Ovary (tissue), 9 donors: ENCODE results near the gene ZMYM4. TPM values are rescaled to one million over a fixed set of nuclear protein-coding genes. Genes with fewer than 3 reads are reported as not detected.

Experiments
- DNase-seq, 5 donors: peaks; one replicate each; pipeline ENCODE4 v3.0.0-alpha.2; 2019 to 2020
- H3K27ac ChIP-seq, 2 donors: fragments of 200-600 bp; one replicate each; pipeline versions ENCODE4 v1.5.1 to v1.8.0; 2019 to 2022
- H3K27me3 ChIP-seq: fragments of 200-600 bp; one replicate; pipeline ENCODE4 v1.8.0; 2022
- H3K36me3 ChIP-seq: fragments of 200-600 bp; sonication (generic); one replicate; pipeline ENCODE4 v1.5.1; 2019
- H3K4me1 ChIP-seq: one replicate; pipeline ENCODE4 v1.8.1; 2013; ENCODE audit warnings: mild to moderate bottlenecking, moderate library complexity; ENCODE audit not compliant: insufficient read depth
- H3K4me3 ChIP-seq: fragments of 200-600 bp; sonication (generic); one replicate; pipeline ENCODE4 v1.5.1; 2017
- H3K9me3 ChIP-seq, 2 donors: fragments of 200-600 bp in 1 of 2; sonication (generic) in 1 of 2; one replicate each; pipeline versions ENCODE4 v1.5.1 to v1.8.1; 2013 to 2019; ENCODE audit warnings: mild to moderate bottlenecking in 1 of 2, moderate library complexity in 1 of 2
- CTCF ChIP-seq, 3 donors: fragments of 450-650 bp in 2 of 3; fragments of 200-600 bp in 1 of 3; IDR thresholded peaks; one replicate each; pipeline versions ENCODE4 v1.5.1 to v1.8.0; 2016 to 2022; ENCODE audit warnings: antibody characterized with exemption in 3 of 3, mild to moderate bottlenecking in 1 of 3
- EP300 ChIP-seq: sonication (generic); formaldehyde crosslinking; IDR thresholded peaks from one replicate; pipeline ENCODE4 v1.6.1; 2017; ENCODE audit warnings: antibody characterized with exemption
- POLR2A ChIP-seq: fragments of 450-650 bp; IDR thresholded peaks from one replicate; pipeline ENCODE4 v1.6.1; 2017; ENCODE audit warnings: antibody characterized with exemption, mild to moderate bottlenecking, moderate library complexity
- WGBS, 3 donors: extraction: QIAGEN DNeasy Blood & Tissue Kit in 1 of 3; methylation state at CpG; one replicate each; pipeline versions ENCODE4 v1.1.5 to v1.1.7; 2013 to 2017; 5-methylcytosine and 5-hydroxymethylcytosine counted together
- intact Hi-C, 4 donors: fragments of 100-400 bp; cut with DNase I; formaldehyde crosslinking; loops; one replicate each; pipeline versions ENCODE4 v1.11.0 to v1.15.1; 2022 to 2023
- polyA plus RNA-seq, 2 donors: library from polyadenylated mRNA; stranded (reverse); fragments of 200-250 nt in 1 of 2; fragments of 350-450 nt in 1 of 2; fragmentation: Illumina TruSeq in 1 of 2; extraction: RNeasy Lipid Tissue Mini Kit (QIAGEN cat#74804) in 1 of 2; gene quantifications; one replicate each; pipeline ENCODE4 v1.2.3, GENCODE V29; 2013 to 2014
- total RNA-seq, 7 donors: library from RNA; depleted of rRNA in 2 of 7; stranded (reverse); fragments of >200 nt in 2 of 7; fragmentation: NEBNext Ultra II Directional in 3 of 7; extraction: Animal tissue kit (Norgen Biotek cat#: 25700) in 3 of 7; gene quantifications; one replicate each; pipeline versions ENCODE4 v1.1.0 to v1.2.4, GENCODE V29; 2016 to 2023
- donor health status: DM: no; HTN: no; CAD: no; lungs with moderate emphysema.
- donor health status: DM: no; HTN: no; CAD: no.
- donor health status: Bipolar disorder and iron deficiency.
- donor health status: DM: yes; HTN: yes; CAD: no.
- donor health status: DM: no; HTN: no; CAD: no.
- donor health status: DM: yes; HTN: yes; CAD: no.

The ZMYM4 gene
- total and polyA plus RNA-seq, 9 donors = 15.9 to 77.2 (median 52.2) TPM

- Histone ChIP-seq H3K4me3 (no peak overlapping the region), H3K27me3 (no peaks in the 10 kb centered on the region), H3K9me3 (no peaks in the 10 kb centered on the region), H3K4me1 (no peaks in the 10 kb centered on the region), H3K36me3 (no peaks in the 10 kb centered on the region), H3K27ac (no peak overlapping the region)
- DNase-seq = no peak
- TF ChIP-seq EP300 (no peak), POLR2A (no peak), CTCF (IDR thresholded peaks at IDR 0.05) (no peak)
- intact Hi-C loops = no loop called here
- WGBS, 3 donors = 96 to 97% (median 96%) methylated on average over 3 of the region's 3 CpGs
Measured at GRCh38 chr1:35398739-35399138, 130.2 kb downstream of the ZMYM4 start.

- no peaks in the 10 kb centered on the region for H3K36me3 ChIP-seq
- TF ChIP-seq EP300 = no peak
- no peak for TF ChIP-seq POLR2A
- TF ChIP-seq CTCF (IDR thresholded peaks at IDR 0.05) = no peak
- H3K4me3 ChIP-seq = no peak overlapping the region
- H3K27ac ChIP-seq = no peak overlapping the region
- H3K4me1 ChIP-seq = no peaks in the 10 kb centered on the region
- no peaks in the 10 kb centered on the region for H3K27me3 ChIP-seq
- DNase-seq = no peak
- H3K9me3 ChIP-seq = no peaks in the 10 kb centered on the region
- intact Hi-C loops = no loop called here
Measured at GRCh38 chr1:35401049-35401448, 132.5 kb downstream of the ZMYM4 start.

- Histone ChIP-seq H3K27ac (no peak overlapping the region), H3K4me3 (no peak overlapping the region), H3K27me3 (no peaks in the 10 kb centered on the region), H3K4me1 (no peaks in the 10 kb centered on the region), H3K9me3 (no peaks in the 10 kb centered on the region), H3K36me3 (no peaks in the 10 kb centered on the region)
- DNase-seq = no peak
- TF ChIP-seq CTCF (IDR thresholded peaks at IDR 0.05) = no peak
- no peak for TF ChIP-seq POLR2A
- TF ChIP-seq EP300 = no peak
- intact Hi-C loops = no loop called here
Measured at GRCh38 chr1:35406103-35406502, 137.6 kb downstream of the ZMYM4 start.

GRCh38 chr1:35407743-35408142 lies 139.2 kb downstream of the ZMYM4 start:
- Histone ChIP-seq H3K27ac (no peak overlapping the region), H3K4me1 (no peaks in the 10 kb centered on the region), H3K9me3 (no peaks in the 10 kb centered on the region), H3K4me3 (no peak overlapping the region), H3K27me3 (no peaks in the 10 kb centered on the region), H3K36me3 (no peaks in the 10 kb centered on the region)
- no peak for DNase-seq
- intact Hi-C loops = no loop called here
- TF ChIP-seq EP300 (no peak), POLR2A (no peak), CTCF (IDR thresholded peaks at IDR 0.05) (no peak)
- WGBS, 3 donors = 97% methylated on average over 4 of the region's 4 CpGs

- WGBS, 3 donors = 100% methylated on average over 1 of the region's 1 CpG
- H3K36me3 ChIP-seq = no peaks in the 10 kb centered on the region
Measured at GRCh38 chr1:35408925-35409324, 140.4 kb downstream of the ZMYM4 start.

More at GRCh38 chr1:35408925-35409324, 140.4 kb downstream of the ZMYM4 start:
- TF ChIP-seq POLR2A (no peak), EP300 (no peak), CTCF (IDR thresholded peaks at IDR 0.05) (no peak)
- Histone ChIP-seq H3K27me3 (no peaks in the 10 kb centered on the region), H3K27ac (no peak overlapping the region), H3K4me3 (no peak overlapping the region), H3K9me3 (no peaks in the 10 kb centered on the region), H3K4me1 (no peaks in the 10 kb centered on the region)
- intact Hi-C loops = no loop called here
- no peak for DNase-seq
